ENCODE measurements around the gene TSPAN4. TPM values are rescaled to one million over a fixed set of nuclear protein-coding genes. Genes with fewer than 3 reads are reported as not detected.

Gene TSPAN4
- total and polyA plus RNA-seq, 9 of the 15 experiments (the other 6 are each of a cell fraction or from before 2014, with no cell fraction given): 0.07 to 31.0 (median 15.7) TPM

DNA sequence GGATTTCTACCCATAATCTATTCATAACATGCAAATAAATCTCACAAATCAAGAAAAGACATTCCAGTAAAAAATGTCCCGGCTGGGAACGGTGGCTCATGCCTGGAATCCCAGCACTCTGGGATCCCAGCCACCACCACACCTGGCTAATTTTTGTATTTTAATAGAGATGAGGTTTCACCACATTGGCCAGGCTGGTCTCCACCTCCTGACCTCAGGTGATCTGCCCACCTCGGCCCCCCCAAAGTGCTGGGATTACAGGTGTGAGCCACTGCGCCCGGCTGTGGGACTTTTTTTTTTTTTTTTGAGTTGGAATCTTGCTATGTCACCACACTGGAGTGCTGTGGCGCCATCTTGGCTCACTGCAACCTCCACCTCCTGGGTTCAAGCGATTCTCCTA, 63.3 kb downstream of the TSPAN4 start:
- no peak overlapping the region for H3K4me3 ChIP-seq
- peaks cover 77% of the 10 kb centered on the region for H3K36me3 ChIP-seq (ENCODE audit: control insufficient read depth, insufficient read depth, low read length)
- FAIRE-seq (no peak), DNase-seq (ENCODE audit: extremely low read depth in 1 of 4, low spot score in 3 of 4) (no peak), ATAC-seq (no peak)
- in situ Hi-C loops (cut with MboI) (no loop called here), intact Hi-C loops (cut with micrococcal nuclease) (loop anchor here (5.0 kb wide), 1 partner anchor 141 kb away; no protein-coding TSS in a partner anchor)
- ChIA-PET CTCF (ENCODE audit: low intra/inter-chr PET ratio) (no interaction called here), POLR2A (no interaction called here)
- WGBS (ENCODE audit: insufficient coverage, low coverage, missing lambda C conversion rate): 82% methylated on average over 7 of the region's 7 CpGs
- no peak overlapping the region for H3K27ac ChIP-seq (ENCODE audit: extremely low read depth, low read depth, low read length)
- TF ChIP-seq SMARCC2 (IDR thresholded peaks at IDR 0.05; ENCODE audit: low read depth) (no peak), KLF10 (CRISPR knock-in tag; IDR thresholded peaks at IDR 0.05) (no peak), NR2F6 (CRISPR knock-in tag; IDR thresholded peaks at IDR 0.05) (no peak), ZNF507 (tag; conservative IDR thresholded peaks at IDR 0.05) (no peak), MAFG (tag; conservative IDR thresholded peaks at IDR 0.05) (no peak), BHLHE40 (IDR thresholded peaks at IDR 0.05; ENCODE audit: low read length) (no peak)
- TF ChIP-seq, protein P1, sequence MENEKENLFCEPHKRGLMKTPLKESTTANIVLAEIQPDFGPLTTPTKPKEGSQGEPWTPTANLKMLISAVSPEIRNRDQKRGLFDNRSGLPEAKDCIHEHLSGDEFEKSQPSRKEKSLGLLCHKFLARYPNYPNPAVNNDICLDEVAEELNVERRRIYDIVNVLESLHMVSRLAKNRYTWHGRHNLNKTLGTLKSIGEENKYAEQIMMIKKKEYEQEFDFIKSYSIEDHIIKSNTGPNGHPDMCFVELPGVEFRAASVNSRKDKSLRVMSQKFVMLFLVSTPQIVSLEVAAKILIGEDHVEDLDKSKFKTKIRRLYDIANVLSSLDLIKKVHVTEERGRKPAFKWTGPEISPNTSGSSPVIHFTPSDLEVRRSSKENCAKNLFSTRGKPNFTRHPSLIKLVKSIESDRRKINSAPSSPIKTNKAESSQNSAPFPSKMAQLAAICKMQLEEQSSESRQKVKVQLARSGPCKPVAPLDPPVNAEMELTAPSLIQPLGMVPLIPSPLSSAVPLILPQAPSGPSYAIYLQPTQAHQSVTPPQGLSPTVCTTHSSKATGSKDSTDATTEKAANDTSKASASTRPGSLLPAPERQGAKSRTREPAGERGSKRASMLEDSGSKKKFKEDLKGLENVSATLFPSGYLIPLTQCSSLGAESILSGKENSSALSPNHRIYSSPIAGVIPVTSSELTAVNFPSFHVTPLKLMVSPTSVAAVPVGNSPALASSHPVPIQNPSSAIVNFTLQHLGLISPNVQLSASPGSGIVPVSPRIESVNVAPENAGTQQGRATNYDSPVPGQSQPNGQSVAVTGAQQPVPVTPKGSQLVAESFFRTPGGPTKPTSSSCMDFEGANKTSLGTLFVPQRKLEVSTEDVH (IDR thresholded peaks at IDR 0.05; ENCODE audit: low read depth, partially characterized antibody): no peak
- no peak overlapping the region for H3K9ac ChIP-seq (ENCODE audit: insufficient read depth in 1 of 2, low read depth in 2 of 2, low read length in 2 of 2)
- H3K9me1 ChIP-seq (ENCODE audit: control insufficient read depth, insufficient read depth, low read length): peaks cover 3% of the 10 kb centered on the region
- H3K79me2 ChIP-seq (ENCODE audit: control insufficient read depth, insufficient read depth, low read length): peaks cover 40% of the 10 kb centered on the region
- peaks cover 15% of the 10 kb centered on the region; the same call in 1 of the 2 replicates for H4K20me1 ChIP-seq (replicated peaks; ENCODE audit: control insufficient read depth, insufficient read depth, low read length)
- H3K27me3 ChIP-seq (ENCODE audit: control insufficient read depth in 2 of 2, insufficient read depth in 2 of 2, low read length in 2 of 2): no peaks in the 10 kb centered on the region
- peaks cover 16 to 35% of the 10 kb centered on the region in 2 experiments; a peak in 4 of 5 replicates for H3K4me1 ChIP-seq (replicated peaks in 1 of 2; ENCODE audit: control insufficient read depth in 2 of 2, insufficient read depth in 2 of 2, low read length in 2 of 2)
- BruUV-seq (replicated peaks): no TSS peak
- H2AFZ ChIP-seq (ENCODE audit: low read depth, low read length): no peak overlapping the region
- no peak overlapping the region for H3K4me2 ChIP-seq (ENCODE audit: insufficient read depth, low read length)
- H3K9me3 ChIP-seq (replicated peaks; ENCODE audit: control insufficient read depth, insufficient read depth, low read depth, low read length): no peaks in the 10 kb centered on the region

All from K562 (cell line).